Measurements from ENCODE around the gene CEP20.

The CEP20 gene

DNA sequence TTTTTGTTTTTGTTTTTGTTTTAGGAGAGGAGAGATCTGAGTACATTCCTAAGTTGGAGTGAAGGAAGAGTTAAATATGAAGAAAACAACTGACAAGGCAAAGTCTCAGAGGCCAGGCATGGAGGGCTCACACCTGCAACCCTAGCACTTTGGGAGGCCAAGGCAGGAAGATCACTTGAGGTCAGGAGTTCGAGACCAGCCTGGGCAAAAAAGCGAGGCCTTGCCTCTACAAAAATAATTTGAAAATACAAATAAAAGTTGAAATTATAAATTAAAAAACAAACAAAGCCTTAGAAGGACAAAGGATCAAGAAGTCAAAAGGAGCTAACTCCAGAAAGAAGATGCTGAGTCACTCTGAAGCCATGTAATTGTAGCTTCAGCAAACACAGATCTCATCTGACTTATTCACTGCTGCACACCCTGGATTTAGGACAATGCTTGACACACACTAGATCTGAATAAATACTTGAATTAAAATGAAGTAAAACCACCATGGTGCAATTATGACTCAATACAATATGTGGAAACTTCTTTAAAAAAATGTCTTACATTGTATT is 9.1 kb downstream of the CEP20 start:
- no peak overlapping the region for H3K4me3 ChIP-seq (ENCODE audit: low read length in 2 of 2)

GRCh38 chr16:15876503-15876902 is 11.9 kb downstream of the CEP20 start:
- no peak overlapping the region for H3K4me3 ChIP-seq (ENCODE audit: low read length in 2 of 2)
- H3K9ac ChIP-seq (ENCODE audit: low read length in 2 of 2) = no peak overlapping the region
- no peak overlapping the region for H3K27ac ChIP-seq (ENCODE audit: low read length)
- H3K9me3 ChIP-seq (ENCODE audit: control insufficient read depth in 2 of 2, low read length in 2 of 2) = no peaks in the 10 kb centered on the region
- H3K4me1 ChIP-seq (ENCODE audit: control insufficient read depth, insufficient read depth, low read length) = no peaks in the 10 kb centered on the region
- H3K27me3 ChIP-seq (ENCODE audit: control insufficient read depth in 1 of 2, insufficient read depth in 2 of 2, low read length in 2 of 2) = no peaks in the 10 kb centered on the region
- H3K36me3 ChIP-seq (ENCODE audit: control insufficient read depth in 2 of 2, insufficient read depth in 2 of 2, low read length in 2 of 2) = peaks cover 5 to 9% of the 10 kb centered on the region in 2 donors

More for the DNA sequence above, 9.1 kb downstream of the CEP20 start:
- H3K4me1 ChIP-seq (ENCODE audit: control insufficient read depth, insufficient read depth, low read length) = no peaks in the 10 kb centered on the region
- no peak overlapping the region for H3K9ac ChIP-seq (ENCODE audit: low read length in 2 of 2)
- no peaks in the 10 kb centered on the region for H3K9me3 ChIP-seq (ENCODE audit: control insufficient read depth in 2 of 2, low read length in 2 of 2)
- H3K27me3 ChIP-seq (ENCODE audit: control insufficient read depth in 1 of 2, insufficient read depth in 2 of 2, low read length in 2 of 2) = no peaks in the 10 kb centered on the region
- H3K36me3 ChIP-seq (ENCODE audit: control insufficient read depth in 2 of 2, insufficient read depth in 2 of 2, low read length in 2 of 2) = peaks cover 9 to 11% of the 10 kb centered on the region in 2 donors
- H3K27ac ChIP-seq (ENCODE audit: low read length) = peak overlapping the region; percentile 6

DNA sequence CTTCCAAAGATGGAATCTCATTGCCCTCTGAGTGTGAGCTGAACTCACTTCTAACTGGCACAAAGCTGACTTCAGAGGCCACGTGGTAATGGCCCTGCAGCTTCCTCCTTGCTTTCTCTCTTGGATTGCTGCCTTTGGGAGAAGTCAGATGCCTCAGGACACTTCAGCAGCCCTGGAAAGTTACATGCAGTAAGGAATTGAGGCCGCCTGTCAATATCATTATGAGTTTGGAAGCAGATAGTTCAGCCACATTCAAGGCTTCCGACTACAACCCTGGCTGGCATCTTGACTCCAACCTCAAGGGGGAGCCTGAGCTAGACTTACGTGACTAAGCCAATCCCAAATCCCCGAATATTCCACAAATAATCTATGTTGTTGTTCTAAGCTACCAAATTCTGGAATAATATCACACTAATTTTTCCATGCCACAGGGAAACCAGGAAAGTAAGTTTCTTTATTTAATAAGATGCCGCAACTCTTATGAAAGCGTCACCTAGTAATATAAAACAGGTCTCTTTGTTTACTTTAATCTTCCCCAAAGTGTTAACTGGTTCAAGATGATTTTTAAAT is 13.6 kb downstream of the CEP20 start:
- Histone ChIP-seq H3K27me3 (ENCODE audit: control insufficient read depth in 1 of 2, insufficient read depth in 2 of 2, low read length in 2 of 2) (no peaks in the 10 kb centered on the region), H3K27ac (ENCODE audit: low read length) (peak overlapping the region; percentile 49), H3K36me3 (ENCODE audit: control insufficient read depth in 2 of 2, insufficient read depth in 2 of 2, low read length in 2 of 2) (peaks cover 3 to 8% of the 10 kb centered on the region in 2 donors), H3K4me1 (ENCODE audit: control insufficient read depth, insufficient read depth, low read length) (no peaks in the 10 kb centered on the region), H3K9me3 (ENCODE audit: control insufficient read depth in 2 of 2, low read length in 2 of 2) (no peaks in the 10 kb centered on the region), H3K4me3 (ENCODE audit: low read length in 2 of 2) (peak overlapping the region; percentile 12 to 52), H3K9ac (ENCODE audit: low read length in 2 of 2) (peak overlapping the region; percentile 46 to 60)

GRCh38 chr16:15873737-15874136 is 14.7 kb downstream of the CEP20 start:
- peaks cover 3 to 9% of the 10 kb centered on the region in 2 donors for H3K36me3 ChIP-seq (ENCODE audit: control insufficient read depth in 2 of 2, insufficient read depth in 2 of 2, low read length in 2 of 2)
- no peaks in the 10 kb centered on the region for H3K27me3 ChIP-seq (ENCODE audit: control insufficient read depth in 1 of 2, insufficient read depth in 2 of 2, low read length in 2 of 2)
- no peaks in the 10 kb centered on the region for H3K4me1 ChIP-seq (ENCODE audit: control insufficient read depth, insufficient read depth, low read length)
- peak overlapping the region; percentile 25 for H3K27ac ChIP-seq (ENCODE audit: low read length)
- no peak overlapping the region for H3K9ac ChIP-seq (ENCODE audit: low read length in 2 of 2)
- H3K9me3 ChIP-seq (ENCODE audit: control insufficient read depth in 2 of 2, low read length in 2 of 2) = no peaks in the 10 kb centered on the region
- H3K4me3 ChIP-seq (ENCODE audit: low read length in 2 of 2) = no peak overlapping the region

DNA sequence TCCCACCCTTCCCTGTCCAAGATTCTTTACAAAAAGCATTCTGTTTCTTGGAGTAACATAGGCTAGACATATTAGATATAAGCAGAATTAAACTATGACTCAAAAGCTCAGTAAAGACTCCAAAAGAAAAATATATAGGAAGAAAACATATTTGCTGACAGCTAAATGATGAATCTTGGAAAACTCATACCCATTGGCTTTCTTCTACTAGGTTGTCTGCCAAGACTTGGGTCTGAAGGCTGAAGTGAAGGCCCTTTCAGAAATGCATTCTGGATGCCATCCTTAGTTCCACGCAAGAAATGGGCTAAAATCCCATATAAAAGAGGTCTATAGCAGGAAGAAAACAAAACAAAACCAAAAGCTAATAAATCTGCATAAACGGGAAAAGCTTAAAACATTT is 15.1 kb downstream of the CEP20 start:
- Histone ChIP-seq H3K9ac (ENCODE audit: low read length in 2 of 2) (peak overlapping the region in 1 of 2 donors; percentile 28), H3K27ac (ENCODE audit: low read length) (peak overlapping the region; percentile 25), H3K36me3 (ENCODE audit: control insufficient read depth in 2 of 2, insufficient read depth in 2 of 2, low read length in 2 of 2) (peaks cover 3 to 9% of the 10 kb centered on the region in 2 donors), H3K27me3 (ENCODE audit: control insufficient read depth in 1 of 2, insufficient read depth in 2 of 2, low read length in 2 of 2) (no peaks in the 10 kb centered on the region), H3K9me3 (ENCODE audit: control insufficient read depth in 2 of 2, low read length in 2 of 2) (no peaks in the 10 kb centered on the region), H3K4me1 (ENCODE audit: control insufficient read depth, insufficient read depth, low read length) (no peaks in the 10 kb centered on the region), H3K4me3 (ENCODE audit: low read length in 2 of 2) (no peak overlapping the region)

GRCh38 chr16:15870011-15870410 is 18.4 kb downstream of the CEP20 start:
- Histone ChIP-seq H3K4me3 (ENCODE audit: low read length in 2 of 2) (no peak overlapping the region), H3K27ac (ENCODE audit: low read length) (no peak overlapping the region), H3K27me3 (ENCODE audit: control insufficient read depth in 1 of 2, insufficient read depth in 2 of 2, low read length in 2 of 2) (no peaks in the 10 kb centered on the region), H3K9me3 (ENCODE audit: control insufficient read depth in 2 of 2, low read length in 2 of 2) (no peaks in the 10 kb centered on the region), H3K36me3 (ENCODE audit: control insufficient read depth in 2 of 2, insufficient read depth in 2 of 2, low read length in 2 of 2) (peaks cover 0 to 5% of the 10 kb centered on the region in 2 donors), H3K4me1 (ENCODE audit: control insufficient read depth, insufficient read depth, low read length) (no peaks in the 10 kb centered on the region), H3K9ac (ENCODE audit: low read length in 2 of 2) (no peak overlapping the region)

GRCh38 chr16:15866451-15866850 is 22.0 kb downstream of the CEP20 start:
- H3K9ac ChIP-seq (ENCODE audit: low read length in 2 of 2) = no peak overlapping the region
- no peaks in the 10 kb centered on the region for H3K9me3 ChIP-seq (ENCODE audit: control insufficient read depth in 2 of 2, low read length in 2 of 2)
- no peaks in the 10 kb centered on the region for H3K27me3 ChIP-seq (ENCODE audit: control insufficient read depth in 1 of 2, insufficient read depth in 2 of 2, low read length in 2 of 2)
- H3K27ac ChIP-seq (ENCODE audit: low read length) = no peak overlapping the region
- H3K36me3 ChIP-seq (ENCODE audit: control insufficient read depth in 2 of 2, insufficient read depth in 2 of 2, low read length in 2 of 2) = peaks cover 0 to 5% of the 10 kb centered on the region in 2 donors
- no peaks in the 10 kb centered on the region for H3K4me1 ChIP-seq (ENCODE audit: control insufficient read depth, insufficient read depth, low read length)
- H3K4me3 ChIP-seq (ENCODE audit: low read length in 2 of 2) = no peak overlapping the region

GRCh38 chr16:15865742-15866141 is 22.7 kb downstream of the CEP20 start:
- H3K27me3 ChIP-seq (ENCODE audit: control insufficient read depth in 1 of 2, insufficient read depth in 2 of 2, low read length in 2 of 2) = no peaks in the 10 kb centered on the region
- H3K36me3 ChIP-seq (ENCODE audit: control insufficient read depth in 2 of 2, insufficient read depth in 2 of 2, low read length in 2 of 2) = peaks cover 0 to 5% of the 10 kb centered on the region in 2 donors

GRCh38 chr16:15864939-15865338 is 23.5 kb downstream of the CEP20 start:
- no peak overlapping the region for H3K4me3 ChIP-seq (ENCODE audit: low read length in 2 of 2)
- peaks cover 0 to 2% of the 10 kb centered on the region in 2 donors for H3K36me3 ChIP-seq (ENCODE audit: control insufficient read depth in 2 of 2, insufficient read depth in 2 of 2, low read length in 2 of 2)
- H3K9me3 ChIP-seq (ENCODE audit: control insufficient read depth in 2 of 2, low read length in 2 of 2) = no peaks in the 10 kb centered on the region
- H3K9ac ChIP-seq (ENCODE audit: low read length in 2 of 2) = no peak overlapping the region
- peaks cover 4% of the 10 kb centered on the region for H3K4me1 ChIP-seq (ENCODE audit: control insufficient read depth, insufficient read depth, low read length)
- H3K27me3 ChIP-seq (ENCODE audit: control insufficient read depth in 1 of 2, insufficient read depth in 2 of 2, low read length in 2 of 2) = no peaks in the 10 kb centered on the region
- no peak overlapping the region for H3K27ac ChIP-seq (ENCODE audit: low read length)

More at GRCh38 chr16:15865742-15866141, 22.7 kb downstream of the CEP20 start:
- Histone ChIP-seq H3K4me3 (ENCODE audit: low read length in 2 of 2) (no peak overlapping the region), H3K9ac (ENCODE audit: low read length in 2 of 2) (no peak overlapping the region), H3K9me3 (ENCODE audit: control insufficient read depth in 2 of 2, low read length in 2 of 2) (no peaks in the 10 kb centered on the region), H3K4me1 (ENCODE audit: control insufficient read depth, insufficient read depth, low read length) (no peaks in the 10 kb centered on the region), H3K27ac (ENCODE audit: low read length) (no peak overlapping the region)

DNA sequence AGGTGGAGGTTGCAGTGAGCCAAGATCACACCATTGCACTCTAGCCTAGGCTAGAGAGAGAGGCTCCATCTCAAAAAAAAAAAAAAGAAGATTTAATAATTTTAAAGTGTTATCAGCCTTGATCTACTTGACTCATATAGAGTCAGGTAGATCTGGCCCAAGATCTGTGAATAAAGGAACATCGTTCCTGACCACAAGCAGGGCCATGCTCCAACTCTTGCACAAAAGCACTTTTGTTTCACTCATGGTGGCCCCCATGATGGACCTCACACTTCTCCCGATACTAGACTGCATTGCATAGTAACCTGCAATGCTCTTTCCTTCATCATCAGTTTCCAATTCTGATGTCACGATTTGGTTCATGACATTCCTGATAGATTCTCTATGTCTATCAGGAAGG is 26.4 kb downstream of the CEP20 start:
- H3K27me3 ChIP-seq (ENCODE audit: control insufficient read depth in 1 of 2, insufficient read depth in 2 of 2, low read length in 2 of 2) = no peaks in the 10 kb centered on the region
- no peak overlapping the region for H3K4me3 ChIP-seq (ENCODE audit: low read length in 2 of 2)
- H3K27ac ChIP-seq (ENCODE audit: low read length) = no peak overlapping the region
- H3K36me3 ChIP-seq (ENCODE audit: control insufficient read depth in 2 of 2, insufficient read depth in 2 of 2, low read length in 2 of 2) = no peaks in the 10 kb centered on the region
- no peaks in the 10 kb centered on the region for H3K9me3 ChIP-seq (ENCODE audit: control insufficient read depth in 2 of 2, low read length in 2 of 2)
- H3K9ac ChIP-seq (ENCODE audit: low read length in 2 of 2) = no peak overlapping the region
- peaks cover 16% of the 10 kb centered on the region for H3K4me1 ChIP-seq (ENCODE audit: control insufficient read depth, insufficient read depth, low read length)

Data from stomach smooth muscle (tissue), 2 donors.